HCT116 (cell line): ENCODE measurements around the gene CFAP107. TPM values are rescaled to one million over a fixed set of nuclear protein-coding genes. Genes with fewer than 3 reads are reported as not detected.

Source experiments
- ATAC-seq: fragments of 200-7000 bp; cut with Tn5 transposase; 2 replicates; pipeline ENCODE4 v1.9.1; 2020; ENCODE audit warnings: mild to moderate bottlenecking, moderate library complexity
- BruUV-seq: library from RNA; stranded (reverse); fragments of 400-500 nt; replicated peaks from 2 replicates; lab custom pipeline; 2021; lab: Mats Ljungman, UMichigan
- CTCF ChIA-PET: fragments of 300-600 bp; sonication (Branson Sonifier 250); formaldehyde crosslinking; loops from one replicate; lab custom pipeline; 2021; ENCODE audit warnings: antibody characterized with exemption; lab: Charles Lee
- POLR2A ChIA-PET: fragments of 300-600, 350-600 bp; sonication (Branson Sonifier 250); formaldehyde crosslinking; loops from one replicate; lab custom pipeline; 2021; ENCODE audit warnings: antibody characterized with exemption; lab: Charles Lee
- RAD21 ChIA-PET, 2 experiments: fragments of 300-600 bp; sonication (Branson Sonifier 250); formaldehyde crosslinking; loops; one replicate each; lab custom pipeline; 2023; ENCODE audit warnings: low total read pairs in 2 of 2; ENCODE audit not compliant: uncharacterized antibody in 2 of 2, unreplicated experiment in 2 of 2, low non-redundant PET in 1 of 2; lab: Charles Lee
- DNase-seq: peaks from one replicate; pipeline ENCODE4 v3.0.0-alpha.2; 2010; ENCODE audit warnings: low read depth, low spot score
- H2AFZ ChIP-seq: fragments of 200-600 bp; shearing (Covaris generic), sonication (generic); 2 replicates; pipeline ENCODE4 v1.6.1; 2017; ENCODE audit warnings: low read depth, mixed run types, mixed read lengths, antibody characterized with exemption, low read length; ENCODE audit not compliant: poor library complexity, severe bottlenecking
- H3K27ac ChIP-seq: 2 replicates; pipeline ENCODE4 v1.5.1; 2012; ENCODE audit warnings: low read depth, low read length
- H3K27me3 ChIP-seq: fragments of 200-600 bp; sonication (generic); 2 replicates; pipeline ENCODE4 v1.6.1; 2016; ENCODE audit warnings: mixed run types, low read length, mixed read lengths; ENCODE audit not compliant: insufficient read depth
- H3K36me3 ChIP-seq, 2 experiments: fragments of 200-500 bp in 1 of 2; fragments of 200-600 bp in 1 of 2; sonication (Bioruptor generic) in 1 of 2; sonication (generic) in 1 of 2; 2 replicates each; pipeline versions ENCODE4 v1.5.1 to v1.6.1; 2014 to 2016; ENCODE audit warnings: low read length in 2 of 2, inconsistent platforms in 1 of 2, mixed read lengths in 1 of 2, mixed run types in 1 of 2; ENCODE audit not compliant: insufficient read depth in 2 of 2, control insufficient read depth in 1 of 2
- H3K4me1 ChIP-seq, 2 experiments: fragments of 200-600 bp in 1 of 2; sonication (generic) in 1 of 2; 2 replicates each; pipeline versions ENCODE4 v1.5.1 to v1.6.1; 2012 to 2017; ENCODE audit warnings: low read length in 2 of 2, inconsistent platforms in 1 of 2, mild to moderate bottlenecking in 1 of 2, mixed read lengths in 1 of 2, mixed run types in 1 of 2, moderate library complexity in 1 of 2; ENCODE audit not compliant: insufficient read depth in 2 of 2, control insufficient read depth in 1 of 2
- H3K4me2 ChIP-seq: fragments of 200-600 bp; sonication (generic); 2 replicates; pipeline ENCODE4 v1.6.1; 2017; ENCODE audit warnings: mixed run types, low read length, mixed read lengths
- H3K4me3 ChIP-seq, 2 experiments: fragments of 200-600 bp in 1 of 2; sonication (generic) in 1 of 2; replicated peaks in 1 of 2; 2 replicates each; pipeline ENCODE4 v1.5.1; 2011 to 2016; ENCODE audit warnings: low read length in 2 of 2, control low read depth in 1 of 2, low read depth in 1 of 2, mild to moderate bottlenecking in 1 of 2, mixed read lengths in 1 of 2, mixed run types in 1 of 2
- H3K79me2 ChIP-seq: fragments of 200-600 bp; sonication (generic); 2 replicates; pipeline ENCODE4 v1.6.1; 2017; ENCODE audit warnings: mild to moderate bottlenecking, mixed run types, low read length, moderate library complexity, mixed read lengths; ENCODE audit not compliant: insufficient read depth
- H3K9ac ChIP-seq: fragments of 200-600 bp; sonication (generic); 2 replicates; pipeline ENCODE4 v1.6.1; 2016; ENCODE audit warnings: low read length, mixed read lengths
- H3K9me2 ChIP-seq: fragments of 200-600 bp; sonication (generic), shearing (Covaris generic); 2 replicates; pipeline ENCODE4 v1.6.1; 2017; ENCODE audit warnings: mixed run types, mild to moderate bottlenecking, moderate library complexity; ENCODE audit not compliant: insufficient read depth
- H3K9me3 ChIP-seq, 2 experiments: fragments of 200-500 bp in 1 of 2; fragments of 200-600 bp in 1 of 2; sonication (Bioruptor generic) in 1 of 2; sonication (generic) in 1 of 2; 2 replicates each; pipeline ENCODE4 v1.6.1; 2014 to 2017; ENCODE audit warnings: low read length in 2 of 2, mixed read lengths in 2 of 2, inconsistent platforms in 1 of 2, low read depth in 1 of 2, mild to moderate bottlenecking in 1 of 2, mixed run types in 1 of 2, moderate library complexity in 1 of 2; ENCODE audit not compliant: control insufficient read depth in 1 of 2, insufficient read depth in 1 of 2
- H4K20me1 ChIP-seq: fragments of 200-600 bp; sonication (generic), shearing (Covaris generic); 2 replicates; pipeline ENCODE4 v1.6.1; 2017; ENCODE audit warnings: mixed run types, mild to moderate bottlenecking, moderate library complexity; ENCODE audit not compliant: insufficient read depth
- EGR1 ChIP-seq: IDR thresholded peaks from 2 replicates; pipeline ENCODE4 v1.6.1; 2012; ENCODE audit warnings: low read depth
- EZH2phosphoT487 ChIP-seq: fragments of 200-600 bp; IDR thresholded peaks from 2 replicates; pipeline ENCODE4 v1.6.1; 2018; ENCODE audit warnings: antibody characterized with exemption, borderline replicate concordance
- FOSL1 ChIP-seq: IDR thresholded peaks from 2 replicates; pipeline ENCODE4 v1.6.1; 2012; ENCODE audit warnings: low read depth
- JUND ChIP-seq: IDR thresholded peaks from 2 replicates; pipeline ENCODE4 v1.6.1; 2012
- POLR2AphosphoS5 ChIP-seq: IDR thresholded peaks from 2 replicates; pipeline ENCODE4 v1.6.1; 2011; ENCODE audit warnings: mild to moderate bottlenecking, low read depth, low read length, moderate library complexity
- ZFX ChIP-seq: fragments of 450-650 bp; IDR thresholded peaks from 2 replicates; pipeline ENCODE4 v1.6.1; 2017
- intact Hi-C: fragments of 100-400 bp; cut with micrococcal nuclease; formaldehyde crosslinking; loops from 2 replicates; pipeline ENCODE4 v1.10.0; 2022
- total RNA-seq: library from RNA; stranded (reverse); gene quantifications from one replicate; pipeline ENCODE4 v1.2.1, GENCODE V29; 2021; ENCODE audit not compliant: unreplicated experiment
- TF ChIP-seq, protein P1 (sequence below): IDR thresholded peaks from 2 replicates; pipeline ENCODE4 v1.6.1; 2012
- TF ChIP-seq, protein P2 (sequence below): IDR thresholded peaks from 2 replicates; pipeline ENCODE4 v1.6.1; 2012
- TF ChIP-seq, protein P3 (sequence below): IDR thresholded peaks from 2 replicates; pipeline ENCODE4 v1.6.1; 2012; ENCODE audit warnings: low read depth

Gene CFAP107
- total RNA-seq, 1 experiment from 2014 or later: not detected

DNA sequence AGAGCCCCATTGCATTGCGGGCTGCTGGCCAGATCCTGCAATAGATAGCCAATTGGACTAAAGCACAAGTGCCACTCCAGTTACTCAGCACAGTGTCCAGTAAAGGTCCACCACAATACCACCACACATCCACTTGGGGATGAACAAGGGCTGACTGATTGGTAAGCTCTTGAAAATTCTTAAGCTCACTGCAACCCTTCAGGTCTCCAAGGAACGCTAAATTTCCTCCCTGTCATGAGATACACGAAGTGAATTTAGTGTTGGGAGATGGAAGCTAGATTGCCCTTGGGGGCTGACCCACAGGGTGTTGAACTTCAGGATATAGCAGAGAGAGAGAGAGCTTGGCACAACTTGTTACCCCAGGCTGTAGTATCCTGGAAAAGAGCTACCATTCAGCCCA, 39.9 kb upstream of the CFAP107 start:
- no TSS peak for BruUV-seq
- intact Hi-C loops: no loop called here
- no peaks in the 10 kb centered on the region for H3K27me3 ChIP-seq

DNA sequence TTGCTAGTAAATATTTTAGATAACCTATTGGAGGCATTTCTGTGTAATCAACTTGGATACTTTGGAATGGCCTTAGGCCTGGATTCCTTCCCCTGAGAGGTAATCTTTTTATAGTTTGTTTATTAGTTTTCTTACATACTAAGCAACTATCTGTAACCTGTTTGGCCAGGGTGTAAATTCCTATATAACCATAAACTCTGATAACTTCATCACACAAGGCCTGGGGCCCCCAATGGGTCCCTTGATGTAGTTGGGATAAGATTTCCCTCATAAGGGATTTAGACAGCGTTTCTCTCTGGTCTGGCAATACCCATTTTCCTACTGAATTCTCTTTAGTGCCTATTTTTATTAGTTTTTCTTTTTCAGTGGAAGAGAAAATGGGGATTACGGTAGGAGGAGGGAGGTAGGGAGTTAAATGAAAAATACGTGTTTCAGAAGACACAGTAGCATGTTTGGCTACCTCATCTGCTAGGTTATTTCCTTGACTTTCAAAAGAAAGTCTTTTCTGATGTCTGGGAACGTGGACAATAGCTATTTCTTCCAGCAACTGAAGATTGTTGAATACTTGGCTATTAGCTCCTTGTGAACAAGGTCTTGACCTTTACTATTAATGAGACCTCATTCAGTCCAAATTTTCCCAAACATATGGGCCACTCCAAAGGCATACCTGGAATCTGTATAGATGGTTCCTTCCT, 37.5 kb upstream of the CFAP107 start:
- no peak for DNase-seq
- intact Hi-C loops: no loop called here

More for the DNA sequence above, 39.9 kb upstream of the CFAP107 start:
- H3K4me3 ChIP-seq: no peak overlapping the region
- no peak overlapping the region for H2AFZ ChIP-seq
- ATAC-seq (no peak), DNase-seq (no peak)
- H3K79me2 ChIP-seq: no peaks in the 10 kb centered on the region
- H3K9me3 ChIP-seq: no peaks in the 10 kb centered on the region; a peak in 1 of 4 replicates
- no peak overlapping the region for H3K9ac ChIP-seq
- H3K36me3 ChIP-seq: no peaks in the 10 kb centered on the region
- no peak for TF ChIP-seq EGR1
- TF ChIP-seq EZH2phosphoT487: no peak
- TF ChIP-seq, protein P1, sequence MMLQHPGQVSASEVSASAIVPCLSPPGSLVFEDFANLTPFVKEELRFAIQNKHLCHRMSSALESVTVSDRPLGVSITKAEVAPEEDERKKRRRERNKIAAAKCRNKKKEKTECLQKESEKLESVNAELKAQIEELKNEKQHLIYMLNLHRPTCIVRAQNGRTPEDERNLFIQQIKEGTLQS: no peak
- TF ChIP-seq POLR2AphosphoS5: no peak
- TF ChIP-seq JUND: no peak
- TF ChIP-seq, protein P2, sequence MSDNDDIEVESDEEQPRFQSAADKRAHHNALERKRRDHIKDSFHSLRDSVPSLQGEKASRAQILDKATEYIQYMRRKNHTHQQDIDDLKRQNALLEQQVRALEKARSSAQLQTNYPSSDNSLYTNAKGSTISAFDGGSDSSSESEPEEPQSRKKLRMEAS: no peak
- TF ChIP-seq ZFX: no peak
- no peak overlapping the region for H3K27ac ChIP-seq
- no peaks in the 10 kb centered on the region for H4K20me1 ChIP-seq
- H3K9me2 ChIP-seq: no peaks in the 10 kb centered on the region
- CTCF ChIA-PET: no interaction called here
- POLR2A ChIA-PET: no interaction called here
- RAD21 ChIA-PET: no interaction called here
- H3K4me1 ChIP-seq: no peaks in the 10 kb centered on the region
- H3K4me2 ChIP-seq: no peak overlapping the region

More for the DNA sequence above, 37.5 kb upstream of the CFAP107 start:
- Histone ChIP-seq H3K9ac (no peak overlapping the region), H3K27me3 (no peaks in the 10 kb centered on the region), H3K9me3 (no peaks in the 10 kb centered on the region), H3K4me2 (no peak overlapping the region), H3K9me2 (no peaks in the 10 kb centered on the region), H3K4me3 (no peak overlapping the region), H3K4me1 (no peaks in the 10 kb centered on the region), H2AFZ (no peak overlapping the region), H4K20me1 (no peaks in the 10 kb centered on the region), H3K27ac (no peak overlapping the region), H3K36me3 (no peaks in the 10 kb centered on the region), H3K79me2 (no peaks in the 10 kb centered on the region)
- TF ChIP-seq FOSL1 (no peak), ZFX (no peak), JUND (no peak)
- TF ChIP-seq, protein P3, sequence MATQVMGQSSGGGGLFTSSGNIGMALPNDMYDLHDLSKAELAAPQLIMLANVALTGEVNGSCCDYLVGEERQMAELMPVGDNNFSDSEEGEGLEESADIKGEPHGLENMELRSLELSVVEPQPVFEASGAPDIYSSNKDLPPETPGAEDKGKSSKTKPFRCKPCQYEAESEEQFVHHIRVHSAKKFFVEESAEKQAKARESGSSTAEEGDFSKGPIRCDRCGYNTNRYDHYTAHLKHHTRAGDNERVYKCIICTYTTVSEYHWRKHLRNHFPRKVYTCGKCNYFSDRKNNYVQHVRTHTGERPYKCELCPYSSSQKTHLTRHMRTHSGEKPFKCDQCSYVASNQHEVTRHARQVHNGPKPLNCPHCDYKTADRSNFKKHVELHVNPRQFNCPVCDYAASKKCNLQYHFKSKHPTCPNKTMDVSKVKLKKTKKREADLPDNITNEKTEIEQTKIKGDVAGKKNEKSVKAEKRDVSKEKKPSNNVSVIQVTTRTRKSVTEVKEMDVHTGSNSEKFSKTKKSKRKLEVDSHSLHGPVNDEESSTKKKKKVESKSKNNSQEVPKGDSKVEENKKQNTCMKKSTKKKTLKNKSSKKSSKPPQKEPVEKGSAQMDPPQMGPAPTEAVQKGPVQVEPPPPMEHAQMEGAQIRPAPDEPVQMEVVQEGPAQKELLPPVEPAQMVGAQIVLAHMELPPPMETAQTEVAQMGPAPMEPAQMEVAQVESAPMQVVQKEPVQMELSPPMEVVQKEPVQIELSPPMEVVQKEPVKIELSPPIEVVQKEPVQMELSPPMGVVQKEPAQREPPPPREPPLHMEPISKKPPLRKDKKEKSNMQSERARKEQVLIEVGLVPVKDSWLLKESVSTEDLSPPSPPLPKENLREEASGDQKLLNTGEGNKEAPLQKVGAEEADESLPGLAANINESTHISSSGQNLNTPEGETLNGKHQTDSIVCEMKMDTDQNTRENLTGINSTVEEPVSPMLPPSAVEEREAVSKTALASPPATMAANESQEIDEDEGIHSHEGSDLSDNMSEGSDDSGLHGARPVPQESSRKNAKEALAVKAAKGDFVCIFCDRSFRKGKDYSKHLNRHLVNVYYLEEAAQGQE: no peak
- BruUV-seq: no TSS peak
- ATAC-seq: no peak
- ChIA-PET POLR2A (no interaction called here), RAD21 (no interaction called here), CTCF (no interaction called here)
